Measurements from ENCODE around the gene GALNT13.

The GALNT13 gene

GRCh38 chr2:154331784-154332183 is 460.1 kb downstream of the GALNT13 start:
- no peak for DNase-seq

- DNase-seq = no peak
Observed at GRCh38 chr2:154336201-154336600, 464.5 kb downstream of the GALNT13 start.

GRCh38 chr2:154338352-154338967 is 466.7 kb downstream of the GALNT13 start:
- DNase-seq = no peak

GRCh38 chr2:154343282-154343681 is 471.6 kb downstream of the GALNT13 start:
- DNase-seq = no peak

GRCh38 chr2:154350911-154351310 is 479.2 kb downstream of the GALNT13 start:
- no peak for DNase-seq

GRCh38 chr2:154361276-154361675 is 489.6 kb downstream of the GALNT13 start:
- no peak for DNase-seq

- no peak for DNase-seq
Observed at GRCh38 chr2:154368153-154368552, 496.4 kb downstream of the GALNT13 start.

GRCh38 chr2:154370873-154371272 is 499.2 kb downstream of the GALNT13 start:
- DNase-seq = no peak

GRCh38 chr2:154374416-154374815 is 502.7 kb downstream of the GALNT13 start:
- no peak for DNase-seq

- DNase-seq = no peak
Observed at GRCh38 chr2:154375579-154375931, 503.8 kb downstream of the GALNT13 start.

GRCh38 chr2:154381931-154382794 is 510.4 kb downstream of the GALNT13 start:
- DNase-seq = no peak

GRCh38 chr2:154386186-154386585 is 514.5 kb downstream of the GALNT13 start:
- DNase-seq = no peak

GRCh38 chr2:154391051-154391450 is 519.3 kb downstream of the GALNT13 start:
- DNase-seq = no peak

- DNase-seq = no peak
Observed at GRCh38 chr2:154392256-154392655, 520.5 kb downstream of the GALNT13 start.

- DNase-seq = no peak
Observed at GRCh38 chr2:154394600-154394999, 522.9 kb downstream of the GALNT13 start.

GRCh38 chr2:154400563-154401290 is 529.0 kb downstream of the GALNT13 start:
- no peak for DNase-seq

GRCh38 chr2:154402213-154402612 is 530.5 kb downstream of the GALNT13 start:
- no peak for DNase-seq

- DNase-seq = no peak
Observed at GRCh38 chr2:154403242-154403790, 531.6 kb downstream of the GALNT13 start.

- no peak for DNase-seq
Observed at GRCh38 chr2:154408786-154409185, 537.1 kb downstream of the GALNT13 start.

GRCh38 chr2:154422251-154422650 is 550.5 kb downstream of the GALNT13 start:
- no peak for DNase-seq

- no peak for DNase-seq
Observed at GRCh38 chr2:154425994-154426393, 554.3 kb downstream of the GALNT13 start.

GRCh38 chr2:154427453-154427852 is 555.7 kb downstream of the GALNT13 start:
- no peak for DNase-seq

- no peak for DNase-seq
Observed at GRCh38 chr2:154428022-154428421, 556.3 kb downstream of the GALNT13 start.

GRCh38 chr2:154433010-154433409 is 561.3 kb downstream of the GALNT13 start:
- DNase-seq = no peak
